OCI-LY7 (cell line): ENCODE measurements around the gene MED25. TPM values are rescaled to one million over a fixed set of nuclear protein-coding genes. Genes with fewer than 3 reads are reported as not detected.

ENCODE experiments used
- BruUV-seq: library from RNA; stranded (reverse); fragments of 400-500 nt; replicated peaks from 2 replicates; lab custom pipeline; 2021; lab: Mats Ljungman, UMichigan
- CTCF ChIA-PET: fragments of 300-600 bp; sonication (Branson Sonifier 250); formaldehyde crosslinking; loops from one replicate; lab custom pipeline; 2022; ENCODE audit warnings: antibody characterized with exemption; ENCODE audit not compliant: unreplicated experiment; lab: Charles Lee
- POLR2A ChIA-PET: fragments of 300-600 bp; sonication (Branson Sonifier 250); formaldehyde crosslinking; loops from one replicate; lab custom pipeline; 2022; ENCODE audit warnings: antibody characterized with exemption; lab: Charles Lee
- DNase-seq: peaks from one replicate; pipeline ENCODE4 v3.0.0-alpha.2; 2015; ENCODE audit warnings: low spot score
- H2AFZ ChIP-seq: fragments of 200-600 bp; sonication (generic), shearing (Covaris generic); 2 replicates; pipeline ENCODE4 v1.6.1; 2014; ENCODE audit warnings: mild to moderate bottlenecking, antibody characterized with exemption, low read length, moderate library complexity
- H3K27ac ChIP-seq: fragments of 200-600 bp; sonication (generic); 2 replicates; pipeline ENCODE4 v1.5.1; 2014; ENCODE audit warnings: mixed run types, low read depth, mild to moderate bottlenecking, moderate library complexity, low read length, inconsistent platforms; ENCODE audit not compliant: poor library complexity, severe bottlenecking
- H3K36me3 ChIP-seq: fragments of 200-600 bp; sonication (generic); 2 replicates; pipeline ENCODE4 v1.6.1; 2014; ENCODE audit warnings: mild to moderate bottlenecking, antibody characterized with exemption, low read length, moderate library complexity, mixed read lengths; ENCODE audit not compliant: insufficient read depth
- H3K4me1 ChIP-seq: fragments of 200-600 bp; sonication (generic); 2 replicates; pipeline ENCODE4 v1.5.1; 2014; ENCODE audit warnings: mild to moderate bottlenecking, low read length; ENCODE audit not compliant: insufficient read depth, poor library complexity, severe bottlenecking
- H3K4me2 ChIP-seq: fragments of 200-600 bp; sonication (generic); 2 replicates; pipeline ENCODE4 v1.6.1; 2014; ENCODE audit warnings: mild to moderate bottlenecking, low read length
- H3K4me3 ChIP-seq: fragments of 200-600 bp; sonication (generic); 2 replicates; pipeline ENCODE4 v1.5.1; 2014; ENCODE audit warnings: mild to moderate bottlenecking, low read depth, low read length; ENCODE audit not compliant: poor library complexity, severe bottlenecking
- H3K79me2 ChIP-seq: fragments of 200-600 bp; sonication (generic); 2 replicates; pipeline ENCODE4 v1.6.1; 2016; ENCODE audit warnings: low read depth, mild to moderate bottlenecking, low read length, moderate library complexity, mixed read lengths; ENCODE audit not compliant: insufficient read depth
- H3K9me2 ChIP-seq: fragments of 200-600 bp; sonication (generic); 2 replicates; pipeline ENCODE4 v1.6.1; 2016; ENCODE audit warnings: mild to moderate bottlenecking, low read length, mixed read lengths; ENCODE audit not compliant: insufficient read depth
- H3K9me3 ChIP-seq: fragments of 200-600 bp; sonication (generic); 2 replicates; pipeline ENCODE4 v1.6.1; 2014; ENCODE audit warnings: mild to moderate bottlenecking, mixed run types, low read length, mixed read lengths
- H4K20me1 ChIP-seq: fragments of 200-600 bp; sonication (generic); 2 replicates; pipeline ENCODE4 v1.6.1; 2014; ENCODE audit warnings: mild to moderate bottlenecking, antibody characterized with exemption, low read length, moderate library complexity, mixed read lengths; ENCODE audit not compliant: insufficient read depth
- EZH2phosphoT487 ChIP-seq: fragments of 200-600 bp; sonication (generic); IDR thresholded peaks from 2 replicates; pipeline ENCODE4 v1.6.1; 2018; ENCODE audit warnings: low read depth, borderline replicate concordance, mild to moderate bottlenecking, mixed run types, antibody characterized with exemption, low read length, moderate library complexity, mixed read lengths
- intact Hi-C: fragments of 100-400 bp; cut with micrococcal nuclease; formaldehyde crosslinking; loops from one replicate; pipeline ENCODE4 v1.10.0; 2022; ENCODE audit not compliant: unreplicated experiment
- total RNA-seq, 2 experiments: library from RNA; depleted of rRNA in 1 of 2; stranded (reverse); fragments of >200 nt in 1 of 2; shearing (Covaris generic) in 1 of 2; gene quantifications; 2 replicates each; pipeline ENCODE4 v1.2.3, GENCODE V29; 2014 to 2022
- TF ChIP-seq, protein P1 (sequence below): fragments of 200-600 bp; sonication (generic); conservative IDR thresholded peaks from 2 replicates; pipeline ENCODE4 v1.5.1; 2014; ENCODE audit warnings: mild to moderate bottlenecking, antibody characterized with exemption, low read length, moderate library complexity, mixed read lengths

MED25 gene
- total RNA-seq, 2 experiments from 2014 or later, result 85.1 to 111 TPM

GRCh38 chr19:49850487-49851342 lies 32.6 kb downstream of the MED25 start, which contains the start of gene PTOV1:
Gene PTOV1, plus strand, starts transcription at chr19:49851159.
- DNase-seq, result peak; percentile 97
- no TSS peak for BruUV-seq
- TF ChIP-seq EZH2phosphoT487, result no peak
- TF ChIP-seq, protein P1, sequence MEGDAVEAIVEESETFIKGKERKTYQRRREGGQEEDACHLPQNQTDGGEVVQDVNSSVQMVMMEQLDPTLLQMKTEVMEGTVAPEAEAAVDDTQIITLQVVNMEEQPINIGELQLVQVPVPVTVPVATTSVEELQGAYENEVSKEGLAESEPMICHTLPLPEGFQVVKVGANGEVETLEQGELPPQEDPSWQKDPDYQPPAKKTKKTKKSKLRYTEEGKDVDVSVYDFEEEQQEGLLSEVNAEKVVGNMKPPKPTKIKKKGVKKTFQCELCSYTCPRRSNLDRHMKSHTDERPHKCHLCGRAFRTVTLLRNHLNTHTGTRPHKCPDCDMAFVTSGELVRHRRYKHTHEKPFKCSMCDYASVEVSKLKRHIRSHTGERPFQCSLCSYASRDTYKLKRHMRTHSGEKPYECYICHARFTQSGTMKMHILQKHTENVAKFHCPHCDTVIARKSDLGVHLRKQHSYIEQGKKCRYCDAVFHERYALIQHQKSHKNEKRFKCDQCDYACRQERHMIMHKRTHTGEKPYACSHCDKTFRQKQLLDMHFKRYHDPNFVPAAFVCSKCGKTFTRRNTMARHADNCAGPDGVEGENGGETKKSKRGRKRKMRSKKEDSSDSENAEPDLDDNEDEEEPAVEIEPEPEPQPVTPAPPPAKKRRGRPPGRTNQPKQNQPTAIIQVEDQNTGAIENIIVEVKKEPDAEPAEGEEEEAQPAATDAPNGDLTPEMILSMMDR, result no peak
- ChIA-PET POLR2A (interaction anchor here (0.7 to 2.0 kb wide), 3 partner anchors 19 to 38 kb away, joined by 3 to 8 read pairs (median 3); partner anchors contain the start of genes FUZ and MED25), CTCF (no interaction called here)
- Histone ChIP-seq H3K4me3 (peak within 1 kb of the TSS; percentile 88), H3K9me2 (no peaks in the 10 kb centered on the region), H4K20me1 (peaks cover 20% of the 10 kb centered on the region), H3K27ac (peak within 1 kb of the TSS; percentile 87), H2AFZ (peak within 1 kb of the TSS; percentile 70), H3K79me2 (peaks cover 24% of the 10 kb centered on the region), H3K4me1 (peaks cover 28% of the 10 kb centered on the region), H3K36me3 (peaks cover 24% of the 10 kb centered on the region; the same call in 1 of the 2 replicates), H3K9me3 (no peaks in the 10 kb centered on the region), H3K4me2 (peak within 1 kb of the TSS; percentile 94)
- intact Hi-C loops, result loop anchor here (1.0 to 2.0 kb wide), 2 partner anchors 28 to 74 kb away; no protein-coding TSS in a partner anchor

DNA sequence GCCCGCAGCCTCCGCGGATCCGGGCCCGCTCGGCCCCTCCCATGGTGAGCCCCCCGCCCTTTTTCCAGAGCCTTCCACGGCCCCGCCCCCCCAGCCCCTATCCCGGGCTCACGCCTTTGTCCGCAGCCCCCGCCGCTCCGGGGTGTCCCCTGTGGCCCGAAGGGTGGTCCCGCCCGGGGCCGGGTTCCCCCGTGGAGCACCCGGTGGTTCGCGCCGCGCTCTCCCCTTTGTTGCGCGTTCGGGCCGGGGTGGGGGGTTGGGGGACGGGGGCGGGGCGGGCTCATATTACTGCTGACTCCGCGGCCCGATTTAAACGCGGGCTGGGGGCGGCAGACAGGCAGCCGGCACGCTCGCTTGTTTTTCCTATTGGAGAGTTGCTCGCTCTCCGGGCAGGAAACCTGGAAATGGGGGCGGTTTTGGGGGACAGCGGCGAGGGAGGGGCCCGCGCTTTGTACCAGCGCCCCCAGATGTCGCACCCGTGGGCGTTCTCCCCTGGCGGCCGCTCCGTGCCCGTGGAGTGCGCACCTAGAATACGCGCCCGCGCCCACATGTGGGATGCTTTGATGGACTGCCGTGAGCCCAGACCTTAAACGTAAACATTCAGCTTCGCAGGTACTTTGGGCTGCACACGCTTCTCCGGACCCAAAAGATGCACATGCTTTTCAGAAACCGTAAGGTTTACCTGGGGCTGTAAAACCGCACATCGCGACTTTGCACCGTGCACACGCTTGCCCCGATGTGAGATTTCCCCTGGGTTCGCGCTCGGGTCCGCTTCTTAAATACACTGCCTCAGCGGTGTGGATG lies 33.6 kb downstream of the MED25 start:
- no TSS peak for BruUV-seq
- Histone ChIP-seq H3K4me3 (peak overlapping the region; percentile 88), H2AFZ (no peak overlapping the region), H3K4me1 (peaks cover 28% of the 10 kb centered on the region), H3K27ac (peak overlapping the region; percentile 87), H3K4me2 (peak overlapping the region; percentile 94), H3K36me3 (peaks cover 33% of the 10 kb centered on the region; the same call in 1 of the 2 replicates), H3K9me2 (no peaks in the 10 kb centered on the region), H4K20me1 (peaks cover 20% of the 10 kb centered on the region), H3K79me2 (peaks cover 24% of the 10 kb centered on the region), H3K9me3 (no peaks in the 10 kb centered on the region)
- intact Hi-C loops, result loop anchor here (2.0 kb wide), 1 partner anchor 29 kb away; no protein-coding TSS in a partner anchor
- TF ChIP-seq, protein P1, result 0 out of 2 replicates have a peak, but pooled peaks have one; percentile 19
- TF ChIP-seq EZH2phosphoT487, result no peak
- POLR2A ChIA-PET, result no interaction called here
- peak; percentile 62 for DNase-seq
- CTCF ChIA-PET, result no interaction called here
